NCI-H1417 (cell line): ENCODE results near the gene INPP4A.
"Not testable (repeated sequence)": the region's sequence is repeated elsewhere in the genome, so short reads cannot be mapped to it uniquely, and the experiment has no call there.

Experiments used
- DNase-seq, 3 experiments: peaks; one replicate each; lab custom pipeline; 2025; lab: John Stamatoyannopoulos, UW

The INPP4A gene

GRCh38 chr2:98444436-98445176, at the start of gene INPP4A:
TSS of gene INPP4A (plus strand) at chr2:98444858. CDS start at chr2:98520049, 75,191 bp downstream.
- DNase-seq = peak; percentile 81 to 87 (median 82)

- DNase-seq = no peak
Measured at GRCh38 chr2:98395977-98396376, 48.7 kb upstream of the INPP4A start.

- DNase-seq = no peak
Measured at GRCh38 chr2:98396745-98397355, 47.8 kb upstream of the INPP4A start.

- no peak for DNase-seq
Measured at GRCh38 chr2:98399140-98399539, 45.5 kb upstream of the INPP4A start.

- no peak for DNase-seq
Measured at GRCh38 chr2:98403878-98404277, 40.8 kb upstream of the INPP4A start.

- DNase-seq = no peak
Measured at GRCh38 chr2:98404556-98405250, 40.0 kb upstream of the INPP4A start.

- no peak for DNase-seq
Measured at GRCh38 chr2:98405301-98405700, 39.4 kb upstream of the INPP4A start.

GRCh38 chr2:98408155-98408554, 36.5 kb upstream of the INPP4A start:
- DNase-seq = no peak

GRCh38 chr2:98412751-98413458, 31.8 kb upstream of the INPP4A start:
- peak; percentile 14 to 71 (median 56) for DNase-seq

- peak in 1 of 3 experiments; percentile 25 for DNase-seq
Measured at GRCh38 chr2:98414246-98414645, 30.4 kb upstream of the INPP4A start.

- DNase-seq = not testable (repeated sequence)
Measured at GRCh38 chr2:98415719-98416248, 28.9 kb upstream of the INPP4A start.

GRCh38 chr2:98416383-98417159, 28.1 kb upstream of the INPP4A start:
- DNase-seq = no peak

- peak in 1 of 3 experiments; percentile 16 for DNase-seq
Measured at GRCh38 chr2:98419544-98419943, 25.1 kb upstream of the INPP4A start.

- DNase-seq = no peak
Measured at GRCh38 chr2:98419977-98420725, 24.5 kb upstream of the INPP4A start.

GRCh38 chr2:98422449-98422848, 22.2 kb upstream of the INPP4A start:
- no peak for DNase-seq

- DNase-seq = no peak
Measured at GRCh38 chr2:98426771-98427170, 17.9 kb upstream of the INPP4A start.

- no peak for DNase-seq
Measured at GRCh38 chr2:98432145-98432544, 12.5 kb upstream of the INPP4A start.

- DNase-seq = no peak
Measured at GRCh38 chr2:98433363-98433964, 11.2 kb upstream of the INPP4A start.

- DNase-seq = no peak
Measured at GRCh38 chr2:98434492-98434891, 10.2 kb upstream of the INPP4A start.

GRCh38 chr2:98435670-98436069, 9.0 kb upstream of the INPP4A start:
- peak in 2 of 3 experiments; percentile 4 to 18 for DNase-seq
